HepG2 (cell line): ENCODE measurements around the gene PCSK1. TPM values are rescaled to one million over a fixed set of nuclear protein-coding genes. Genes with fewer than 3 reads are reported as not detected.
A peak's percentile ranks its signal among the peaks of the same experiment; 100 is the strongest.

Experiments used
- ATAC-seq: fragments of 200-7000 bp; cut with Tn5 transposase; 3 replicates; pipeline ENCODE4 v1.9.1; 2020; ENCODE audit warnings: mild to moderate bottlenecking, moderate library complexity
- BruUV-seq: library from RNA; stranded (reverse); fragments of 400-500 nt; replicated peaks from 2 replicates; lab custom pipeline; 2021; lab: Mats Ljungman, UMichigan
- CTCF ChIA-PET: fragments of 300-600 bp; formaldehyde crosslinking; extraction: SDS; loops from one replicate; lab custom pipeline; 2021; ENCODE audit warnings: low total read pairs, inconsistent platforms, low intra/inter-chr PET ratio; lab: Yijun Ruan, JAX
- POLR2A ChIA-PET: fragments of 350-600 bp; sonication (Branson Sonifier 250); formaldehyde crosslinking; loops from one replicate; lab custom pipeline; 2020; ENCODE audit warnings: antibody characterized with exemption, inconsistent platforms; lab: Yijun Ruan, JAX
- DNase-seq: peaks from one replicate; pipeline ENCODE4 v3.0.0-alpha.2; 2015; ENCODE audit warnings: low spot score
- FAIRE-seq: peaks from 3 replicates; lab custom pipeline; 2011; peaks lifted over from hg19 to GRCh38; lab: Jason Lieb, UNC
- H2AFZ ChIP-seq: one replicate; pipeline ENCODE4 v1.6.1; 2011; ENCODE audit warnings: low read length, inconsistent platforms
- H3K27ac ChIP-seq: fragments of 300-600 bp; 3 replicates; pipeline ENCODE4 v1.8.0; 2011; ENCODE audit warnings: mixed run types, mild to moderate bottlenecking, mixed read lengths, low read length, inconsistent platforms; ENCODE audit not compliant: insufficient read depth; ENCODE audit errors: extremely low read length
- H3K27me3 ChIP-seq, 2 experiments: fragments of 200-600 bp in 1 of 2; 2 replicates in 1 of 2; 3 replicates in 1 of 2; pipeline versions ENCODE4 v1.6.0 to v1.8.0; 2011; ENCODE audit warnings: low read length in 2 of 2, mild to moderate bottlenecking in 2 of 2, moderate library complexity in 2 of 2, inconsistent platforms in 1 of 2; ENCODE audit not compliant: insufficient read depth in 2 of 2, control insufficient read depth in 1 of 2
- H3K36me3 ChIP-seq, 2 experiments: fragments of 200-600 bp in 1 of 2; replicated peaks in 1 of 2; 2 replicates in 1 of 2; 3 replicates in 1 of 2; pipeline versions ENCODE4 v1.5.1 to v1.8.0; 2011; ENCODE audit warnings: low read length in 2 of 2, inconsistent platforms in 1 of 2; ENCODE audit not compliant: insufficient read depth in 2 of 2, control insufficient read depth in 1 of 2
- H3K4me1 ChIP-seq: 2 replicates; pipeline ENCODE4 v1.5.1; 2012; ENCODE audit warnings: low read length, inconsistent platforms; ENCODE audit not compliant: insufficient read depth
- H3K4me2 ChIP-seq: 2 replicates; pipeline ENCODE4 v1.6.0; 2011; ENCODE audit warnings: low read depth, low read length, inconsistent platforms
- H3K4me3 ChIP-seq, 3 experiments: fragments of 200-600 bp in 1 of 3; sonication (generic), shearing (Covaris generic) in 1 of 3; replicated peaks in 1 of 3; 2 replicates each; pipeline ENCODE4 v1.5.1; 2011 to 2016; ENCODE audit warnings: low read length in 3 of 3, inconsistent platforms in 2 of 3, low read depth in 2 of 3, mild to moderate bottlenecking in 2 of 3, control low read depth in 1 of 3, mixed read lengths in 1 of 3; ENCODE audit not compliant: insufficient read depth in 1 of 3
- H3K79me2 ChIP-seq: one replicate; pipeline ENCODE4 v1.6.1; 2011; ENCODE audit warnings: low read length, inconsistent platforms; ENCODE audit not compliant: insufficient read depth
- H3K9ac ChIP-seq: 2 replicates; pipeline ENCODE4 v1.6.0; 2011; ENCODE audit warnings: mild to moderate bottlenecking, low read depth, low read length, inconsistent platforms; ENCODE audit not compliant: insufficient read depth
- H3K9me3 ChIP-seq: 2 replicates; pipeline ENCODE4 v1.5.1; 2012; ENCODE audit warnings: mild to moderate bottlenecking, low read length
- H4K20me1 ChIP-seq: 2 replicates; pipeline ENCODE4 v1.6.0; 2011; ENCODE audit warnings: inconsistent platforms, mild to moderate bottlenecking, low read length, moderate library complexity; ENCODE audit not compliant: insufficient read depth
- ARHGAP35 ChIP-seq: sonication (generic); formaldehyde crosslinking; IDR thresholded peaks from 2 replicates; pipeline ENCODE4 v1.9.0; 2022; ENCODE audit warnings: mild to moderate bottlenecking, inconsistent platforms, moderate library complexity, missing genetic modification reagents, borderline replicate concordance
- EZH2 ChIP-seq: conservative IDR thresholded peaks from 2 replicates; pipeline ENCODE4 v1.6.1; 2012; ENCODE audit warnings: mild to moderate bottlenecking, low read depth, low read length, moderate library complexity
- HOXD1 ChIP-seq: sonication (generic); formaldehyde crosslinking; IDR thresholded peaks from 2 replicates; pipeline ENCODE4 v1.5.0; 2020; ENCODE audit warnings: missing genetic modification reagents
- JUN ChIP-seq: sonication (generic); formaldehyde crosslinking; IDR thresholded peaks from 2 replicates; pipeline ENCODE4 v1.4.0; 2020; ENCODE audit warnings: mild to moderate bottlenecking, missing genetic modification reagents
- KDM6A ChIP-seq: IDR thresholded peaks from 2 replicates; pipeline ENCODE4 v1.6.1; 2016; ENCODE audit warnings: low read depth
- REL ChIP-seq: sonication (generic); formaldehyde crosslinking; conservative IDR thresholded peaks from 2 replicates; pipeline ENCODE4 v1.8.0; 2022; ENCODE audit warnings: mild to moderate bottlenecking, missing genetic modification reagents, moderate library complexity
- REST ChIP-seq, 2 experiments: IDR thresholded peaks; 2 replicates each; pipeline ENCODE4 v1.6.1; 2011 to 2012; ENCODE audit warnings: low read length in 2 of 2, borderline replicate concordance in 1 of 2, low read depth in 1 of 2, mild to moderate bottlenecking in 1 of 2, moderate library complexity in 1 of 2
- ZFP36 ChIP-seq: fragments of 150-350 bp; IDR thresholded peaks from 2 replicates; pipeline ENCODE4 v1.6.1; 2018; ENCODE audit warnings: borderline replicate concordance, low read length, low read depth; ENCODE audit not compliant: partially characterized antibody
- ZFP41 ChIP-seq: sonication (generic); formaldehyde crosslinking; IDR thresholded peaks from 2 replicates; pipeline ENCODE4 v1.4.0; 2020; ENCODE audit warnings: mild to moderate bottlenecking, missing genetic modification reagents, borderline replicate concordance
- ZNF20 ChIP-seq: sonication (generic); formaldehyde crosslinking; IDR thresholded peaks from 2 replicates; pipeline ENCODE4 v1.4.0; 2020; ENCODE audit warnings: mild to moderate bottlenecking, moderate library complexity, missing genetic modification reagents
- ZNF24 ChIP-seq: fragments of 450-650 bp; IDR thresholded peaks from 2 replicates; pipeline ENCODE4 v1.6.1; 2017; ENCODE audit warnings: antibody characterized with exemption, mild to moderate bottlenecking
- ZNF543 ChIP-seq: sonication (generic); formaldehyde crosslinking; IDR thresholded peaks from 2 replicates; pipeline ENCODE4 v1.4.0; 2020; ENCODE audit warnings: mild to moderate bottlenecking, missing genetic modification reagents
- ZNF782 ChIP-seq: sonication (generic); formaldehyde crosslinking; IDR thresholded peaks from 2 replicates; pipeline ENCODE4 v1.4.0; 2020; ENCODE audit warnings: missing genetic modification reagents, mild to moderate bottlenecking, borderline replicate concordance
- ZNF792 ChIP-seq: IDR thresholded peaks from 2 replicates; pipeline ENCODE4 v1.6.1; 2016
- ZSCAN22 ChIP-seq: sonication (generic); formaldehyde crosslinking; IDR thresholded peaks from 2 replicates; pipeline ENCODE4 v1.4.0; 2020; ENCODE audit warnings: mild to moderate bottlenecking, missing genetic modification reagents
- ZSCAN30 ChIP-seq: sonication (generic); formaldehyde crosslinking; IDR thresholded peaks from 2 replicates; pipeline ENCODE4 v1.5.0; 2020; ENCODE audit warnings: mild to moderate bottlenecking, missing genetic modification reagents
- in situ Hi-C: cut with HindIII; loops from 2 replicates; pipeline ENCODE4 v1.10.0; 2017; ENCODE audit warnings: low pct_unique_long_range_greater_than_20kb; ENCODE audit not compliant: extremely low pct_ligation_motif_present
- intact Hi-C: fragments of 100-400 bp; cut with micrococcal nuclease; formaldehyde crosslinking; loops from one replicate; pipeline ENCODE4 v1.10.0; 2022; ENCODE audit not compliant: unreplicated experiment
- polyA plus RNA-seq, 8 experiments: library from polyadenylated mRNA; depleted of rRNA in 3 of 8; stranded (reverse) in 7 of 8; unstranded in 1 of 8; fragments of >200 nt; fragmentation: Illumina TruSeq in 4 of 8; extraction: Trizol in 4 of 8; gene quantifications; 2 replicates each; pipeline versions ENCODE4 v1.2.1 to v1.2.3, GENCODE V29; 2011 to 2016; ENCODE audit warnings: low read depth in 4 of 8, missing spikeins in 1 of 8, mixed read lengths in 1 of 8; ENCODE audit not compliant: insufficient read depth in 1 of 8
- total RNA-seq, 5 experiments: library from RNA; depleted of rRNA; stranded (reverse); fragments of >200 nt; fragmentation: Illumina TruSeq; extraction: Trizol; gene quantifications; 2 replicates each; pipeline ENCODE4 v1.2.3, GENCODE V29; 2016; ENCODE audit warnings: low read depth in 1 of 5
- TF ChIP-seq, protein P1 (sequence below): sonication (generic); formaldehyde crosslinking; IDR thresholded peaks from 2 replicates; pipeline ENCODE4 v1.5.0; 2020; ENCODE audit warnings: mild to moderate bottlenecking, missing genetic modification reagents

PCSK1 gene
- total and polyA plus RNA-seq, 2 of the 13 experiments (the other 11 are each of a cell fraction or from before 2014, with no cell fraction given): not detected

DNA sequence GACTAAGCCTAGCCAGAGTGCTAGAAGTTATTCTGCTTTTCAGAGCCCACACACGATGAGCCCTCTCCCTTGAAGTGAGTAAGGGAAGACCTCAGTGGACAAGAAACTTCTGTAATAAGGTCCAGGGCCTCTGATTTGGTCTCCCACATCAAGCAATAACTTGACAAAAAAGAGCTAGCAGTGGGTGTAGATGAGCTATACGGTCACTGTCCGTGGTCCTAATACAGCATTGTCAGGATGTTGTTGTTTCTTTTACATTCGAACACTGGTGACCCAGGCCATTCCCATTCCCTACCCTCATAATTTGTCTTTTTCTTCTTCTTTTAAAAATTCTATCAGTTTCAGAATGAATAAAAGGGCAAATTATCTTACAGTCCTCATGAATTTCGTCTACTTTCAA is 5.2 kb downstream of the PCSK1 start (continued):
- TF ChIP-seq REST (IDR thresholded peaks at IDR 0.05; ENCODE audit: borderline replicate concordance in 1 of 2, low read depth in 1 of 2, low read length in 2 of 2) (peak; percentile 38 to 92), ZNF543 (CRISPR knock-in tag) (no peak), HOXD1 (CRISPR knock-in tag) (no peak), ZSCAN22 (CRISPR knock-in tag) (no peak), ZNF782 (no peak), ZSCAN30 (CRISPR knock-in tag) (no peak)
- TF ChIP-seq, all 625 proteins: peak for 2

DNA sequence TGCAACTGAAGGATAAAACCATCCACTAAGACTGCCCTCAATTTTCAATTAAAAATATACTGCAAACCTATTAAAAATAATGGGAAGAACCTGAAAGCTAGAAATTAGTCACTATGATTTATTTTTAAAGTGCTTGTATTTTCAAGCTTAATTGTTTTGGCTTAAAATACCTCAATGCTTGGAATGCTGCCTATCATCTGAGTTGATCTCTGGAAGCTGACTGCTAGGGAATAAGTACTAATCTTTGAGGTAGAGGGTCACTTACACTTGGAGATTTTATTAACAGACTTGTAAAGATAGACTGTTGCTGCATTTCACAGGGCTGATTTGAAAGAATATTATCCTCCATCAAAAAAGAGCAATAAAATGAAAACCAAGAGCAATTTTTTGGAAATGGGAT is 6.2 kb downstream of the PCSK1 start:
- ChIA-PET CTCF (no interaction called here), POLR2A (no interaction called here)
- no peak overlapping the region for H2AFZ ChIP-seq
- no peaks in the 10 kb centered on the region for H3K9me3 ChIP-seq
- DNase-seq: no peak
- in situ Hi-C loops (no loop called here), intact Hi-C loops (no loop called here)
- BruUV-seq: no TSS peak
- no peaks in the 10 kb centered on the region for H3K4me1 ChIP-seq
- H3K4me2 ChIP-seq: no peak overlapping the region
- H3K79me2 ChIP-seq: no peaks in the 10 kb centered on the region
- no peak overlapping the region for H3K27ac ChIP-seq
- FAIRE-seq: no peak
- H3K36me3 ChIP-seq: no peaks in the 10 kb centered on the region
- H3K27me3 ChIP-seq: no peaks in the 10 kb centered on the region
- TF ChIP-seq ZFP41 (no peak), ARHGAP35 (CRISPR knock-in tag) (no peak), ZFP36 (no peak), JUN (CRISPR knock-in tag) (no peak), ZNF20 (CRISPR knock-in tag) (no peak), ZNF24 (no peak), ZNF792 (CRISPR knock-in tag) (no peak), EZH2 (no peak), REL (no peak), KDM6A (CRISPR knock-in tag) (no peak)
- TF ChIP-seq, protein P1, sequence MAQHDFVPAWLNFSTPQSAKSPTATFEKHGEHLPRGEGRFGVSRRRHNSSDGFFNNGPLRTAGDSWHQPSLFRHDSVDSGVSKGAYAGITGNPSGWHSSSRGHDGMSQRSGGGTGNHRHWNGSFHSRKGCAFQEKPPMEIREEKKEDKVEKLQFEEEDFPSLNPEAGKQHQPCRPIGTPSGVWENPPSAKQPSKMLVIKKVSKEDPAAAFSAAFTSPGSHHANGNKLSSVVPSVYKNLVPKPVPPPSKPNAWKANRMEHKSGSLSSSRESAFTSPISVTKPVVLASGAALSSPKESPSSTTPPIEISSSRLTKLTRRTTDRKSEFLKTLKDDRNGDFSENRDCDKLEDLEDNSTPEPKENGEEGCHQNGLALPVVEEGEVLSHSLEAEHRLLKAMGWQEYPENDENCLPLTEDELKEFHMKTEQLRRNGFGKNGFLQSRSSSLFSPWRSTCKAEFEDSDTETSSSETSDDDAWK (CRISPR knock-in tag): no peak
- no peak for ATAC-seq
- no peak overlapping the region for H3K9ac ChIP-seq
- no peaks in the 10 kb centered on the region for H4K20me1 ChIP-seq
- H3K4me3 ChIP-seq: no peak overlapping the region
